HEK293T (cell line): ENCODE data around the gene KRT80.

ENCODE experiments used
- CTCF ChIA-PET: fragments of 350-600 bp; formaldehyde crosslinking; extraction: SDS; loops from one replicate; lab custom pipeline; 2021; ENCODE audit warnings: antibody characterized with exemption, inconsistent platforms; lab: Yijun Ruan, JAX
- POLR2A ChIA-PET: fragments of 350-600 bp; formaldehyde crosslinking; extraction: SDS; loops from one replicate; lab custom pipeline; 2020; ENCODE audit warnings: antibody characterized with exemption, inconsistent platforms; lab: Yijun Ruan, JAX
- DNase-seq: peaks from one replicate; pipeline ENCODE4 v3.0.0; 2012; ENCODE audit warnings: mixed read lengths; ENCODE audit errors: extremely low spot score
- ARNT ChIP-seq: fragments of 450-650 bp; IDR thresholded peaks from 2 replicates; pipeline ENCODE4 v1.6.1; 2017; ENCODE audit warnings: mild to moderate bottlenecking
- BHLHE40 ChIP-seq: fragments of 450-650 bp; IDR thresholded peaks from 2 replicates; pipeline ENCODE4 v1.6.1; 2016; ENCODE audit warnings: mild to moderate bottlenecking, moderate library complexity, borderline replicate concordance
- CTBP1 ChIP-seq: fragments of 450-650 bp; IDR thresholded peaks from 2 replicates; pipeline ENCODE4 v1.6.1; 2016; ENCODE audit warnings: borderline replicate concordance
- ELF4 ChIP-seq: fragments of 450-650 bp; IDR thresholded peaks from 2 replicates; pipeline ENCODE4 v1.6.1; 2017; ENCODE audit warnings: antibody characterized with exemption
- FOXA1 ChIP-seq: fragments of 450-650 bp; IDR thresholded peaks from 2 replicates; pipeline ENCODE4 v1.6.1; 2016; ENCODE audit warnings: mild to moderate bottlenecking
- FOXK2 ChIP-seq: fragments of 450-650 bp; IDR thresholded peaks from 2 replicates; pipeline ENCODE4 v1.6.1; 2016; ENCODE audit warnings: mild to moderate bottlenecking
- FOXM1 ChIP-seq: fragments of 450-650 bp; IDR thresholded peaks from 2 replicates; pipeline ENCODE4 v1.6.1; 2017; ENCODE audit warnings: mild to moderate bottlenecking, borderline replicate concordance
- HDGF ChIP-seq: fragments of 450-650 bp; IDR thresholded peaks from 2 replicates; pipeline ENCODE4 v1.6.1; 2017; ENCODE audit warnings: antibody characterized with exemption, borderline replicate concordance
- L3MBTL2 ChIP-seq: fragments of 450-650 bp; conservative IDR thresholded peaks from 2 replicates; pipeline ENCODE4 v1.6.1; 2016; ENCODE audit warnings: mild to moderate bottlenecking
- LEF1 ChIP-seq: fragments of 450-650 bp; IDR thresholded peaks from 2 replicates; pipeline ENCODE4 v1.6.1; 2017; ENCODE audit warnings: mild to moderate bottlenecking, borderline replicate concordance
- NFRKB ChIP-seq: fragments of 450-650 bp; IDR thresholded peaks from 2 replicates; pipeline ENCODE4 v1.6.1; 2016; ENCODE audit warnings: mild to moderate bottlenecking, moderate library complexity
- SP1 ChIP-seq: fragments of 450-650 bp; IDR thresholded peaks from 2 replicates; pipeline ENCODE4 v1.6.1; 2017
- SUZ12 ChIP-seq: fragments of 450-650 bp; IDR thresholded peaks from 2 replicates; pipeline ENCODE4 v1.6.1; 2016; ENCODE audit warnings: mild to moderate bottlenecking
- TARDBP ChIP-seq: fragments of 450-650 bp; IDR thresholded peaks from 2 replicates; pipeline ENCODE4 v1.6.1; 2016
- ZNF384 ChIP-seq: fragments of 450-650 bp; IDR thresholded peaks from 2 replicates; pipeline ENCODE4 v1.6.1; 2016
- TF ChIP-seq, protein P1 (sequence below): fragments of 450-650 bp; IDR thresholded peaks from 2 replicates; pipeline ENCODE4 v1.6.1; 2016

Gene KRT80

GRCh38 chr12:52145228-52146088, 46.4 kb downstream of the KRT80 start:
- DNase-seq: no peak
- ChIA-PET CTCF (no interaction called here), POLR2A (no interaction called here)
- no peak for TF ChIP-seq TARDBP
- TF ChIP-seq HDGF: no peak
- no peak for TF ChIP-seq SUZ12
- no peak for TF ChIP-seq LEF1
- TF ChIP-seq ARNT: no peak
- TF ChIP-seq ELF4: no peak
- TF ChIP-seq BHLHE40: no peak
- TF ChIP-seq FOXM1: no peak
- TF ChIP-seq NFRKB: no peak
- TF ChIP-seq SP1: no peak
- TF ChIP-seq CTBP1: no peak
- TF ChIP-seq ZNF384: no peak
- no peak for TF ChIP-seq FOXA1

- no peak for DNase-seq
- TF ChIP-seq ZNF384 (no peak), CTBP1 (no peak), LEF1 (no peak), NFRKB (no peak), TARDBP (no peak), HDGF (no peak), FOXM1 (no peak), L3MBTL2 (no peak), SUZ12 (no peak), FOXK2 (no peak), BHLHE40 (no peak), SP1 (no peak)
- TF ChIP-seq, protein P1, sequence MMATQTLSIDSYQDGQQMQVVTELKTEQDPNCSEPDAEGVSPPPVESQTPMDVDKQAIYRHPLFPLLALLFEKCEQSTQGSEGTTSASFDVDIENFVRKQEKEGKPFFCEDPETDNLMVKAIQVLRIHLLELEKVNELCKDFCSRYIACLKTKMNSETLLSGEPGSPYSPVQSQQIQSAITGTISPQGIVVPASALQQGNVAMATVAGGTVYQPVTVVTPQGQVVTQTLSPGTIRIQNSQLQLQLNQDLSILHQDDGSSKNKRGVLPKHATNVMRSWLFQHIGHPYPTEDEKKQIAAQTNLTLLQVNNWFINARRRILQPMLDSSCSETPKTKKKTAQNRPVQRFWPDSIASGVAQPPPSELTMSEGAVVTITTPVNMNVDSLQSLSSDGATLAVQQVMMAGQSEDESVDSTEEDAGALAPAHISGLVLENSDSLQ: no peak
- ChIA-PET CTCF (interaction anchor here (1.1 to 1.8 kb wide), 2 partner anchors 12 to 72 kb away, joined by 3 to 6 read pairs; no protein-coding TSS in a partner anchor), POLR2A (no interaction called here)
Measured at GRCh38 chr12:52144512-52145227, 47.1 kb downstream of the KRT80 start.

GRCh38 chr12:52142431-52142830, 49.4 kb downstream of the KRT80 start:
- TF ChIP-seq ZNF384: no peak
- no peak for TF ChIP-seq SUZ12
- no peak for TF ChIP-seq NFRKB
- no peak for TF ChIP-seq BHLHE40
- TF ChIP-seq, protein P1: no peak
- TF ChIP-seq ELF4: no peak
- TF ChIP-seq ARNT: no peak
- TF ChIP-seq L3MBTL2: no peak
- TF ChIP-seq FOXA1: no peak
- TF ChIP-seq CTBP1: no peak
- no peak for TF ChIP-seq TARDBP
- TF ChIP-seq FOXK2: no peak
- CTCF ChIA-PET: interaction anchor here (0.6 kb wide), 1 partner anchor 1288 kb away, joined by 3 read pairs; no protein-coding TSS in a partner anchor
- DNase-seq: no peak
- POLR2A ChIA-PET: no interaction called here

DNA sequence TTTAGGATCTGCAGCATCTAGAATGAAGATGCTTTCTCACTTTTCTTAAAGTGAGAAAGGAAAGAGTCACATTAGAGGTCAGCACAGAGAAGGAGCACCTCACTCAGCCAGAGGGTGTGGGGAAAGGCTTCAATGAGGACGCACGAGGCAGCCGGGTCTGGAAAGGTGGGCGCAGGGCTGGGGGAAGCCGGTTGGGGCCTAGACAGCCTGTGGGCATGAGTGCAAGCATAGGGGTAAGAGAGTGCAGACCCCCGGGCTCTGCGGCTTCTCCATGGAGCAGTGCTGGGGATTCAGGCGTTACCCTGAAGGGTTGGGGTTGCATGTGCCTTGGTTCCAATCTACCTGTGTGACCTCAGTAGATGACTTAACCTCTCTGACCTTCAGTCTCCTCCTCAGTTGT, 49.9 kb downstream of the KRT80 start:
- DNase-seq: no peak
- ChIA-PET CTCF (no interaction called here), POLR2A (no interaction called here)
- TF ChIP-seq NFRKB (no peak), FOXA1 (no peak), ZNF384 (no peak), HDGF (no peak), FOXM1 (no peak)

DNA sequence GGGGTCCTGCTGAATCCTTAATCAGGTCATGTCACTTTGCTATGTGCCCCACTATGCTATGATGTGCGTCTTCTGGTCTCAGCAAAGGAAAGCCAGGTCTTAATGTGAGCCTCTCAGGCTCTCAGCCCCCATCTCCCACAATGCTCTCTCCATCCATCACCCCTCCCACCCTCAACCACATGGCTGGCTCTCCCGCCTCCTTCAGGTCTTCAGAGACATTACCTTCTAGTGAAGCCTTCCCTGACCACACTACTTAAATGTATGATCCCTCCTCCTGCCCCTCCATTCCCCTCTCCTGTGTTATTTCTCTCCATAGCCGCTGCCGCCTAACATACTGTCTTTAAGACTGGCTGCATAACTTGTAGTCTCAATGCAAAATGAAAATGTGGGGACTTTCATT, 50.5 kb downstream of the KRT80 start:
- TF ChIP-seq ELF4 (no peak), NFRKB (no peak), CTBP1 (no peak), SUZ12 (no peak), ARNT (no peak), FOXA1 (no peak), FOXM1 (no peak), ZNF384 (no peak), L3MBTL2 (no peak), LEF1 (no peak), TARDBP (no peak), HDGF (no peak), SP1 (no peak), FOXK2 (no peak)
- TF ChIP-seq, protein P1: no peak
- peak; percentile 42 for DNase-seq
- CTCF ChIA-PET: no interaction called here
- POLR2A ChIA-PET: no interaction called here

DNA sequence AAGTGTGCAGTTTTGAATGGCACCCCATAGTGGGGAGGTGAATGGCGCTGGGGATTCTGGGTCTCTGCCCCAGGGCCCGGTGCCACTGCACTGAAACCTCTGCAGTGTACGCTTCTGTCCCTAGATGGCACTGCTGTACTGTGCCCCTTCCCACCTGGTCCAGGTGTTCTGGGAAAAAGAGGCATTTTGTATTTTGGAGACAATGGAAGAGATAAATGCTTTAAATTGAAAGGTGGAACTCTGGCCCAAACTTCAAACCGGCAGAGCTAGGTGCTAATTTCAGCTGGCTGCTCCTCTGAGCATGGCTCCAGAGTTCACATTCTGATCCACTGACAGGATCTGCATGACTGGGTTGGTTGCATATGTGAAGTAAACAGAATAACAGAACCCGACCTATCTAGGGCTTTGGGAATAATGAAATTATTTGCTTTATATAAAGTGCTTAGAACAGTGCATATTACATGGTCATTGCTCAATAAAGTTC, 52.2 kb downstream of the KRT80 start:
- CTCF ChIA-PET: interaction anchor here (0.8 kb wide), 1 partner anchor 114 kb away, joined by 3 read pairs; no protein-coding TSS in a partner anchor
- DNase-seq: peak; percentile 75
- POLR2A ChIA-PET: no interaction called here
- no peak for TF ChIP-seq FOXA1
- TF ChIP-seq, protein P1: 0 out of 2 replicates have a peak, but pooled peaks have one; percentile 47
